GM19467 (cell line): ENCODE data around the gene KCNE4.

Experiments
- ATAC-seq: cut with Tn5 transposase; IDR thresholded peaks from one replicate; pipeline ENCODE4 v1.9.1; 2021; ENCODE audit warnings: mild to moderate bottlenecking, moderate library complexity; ENCODE audit not compliant: unreplicated experiment

Gene KCNE4

GRCh38 chr2:223040527-223040926 lies 11.5 kb upstream of the KCNE4 start:
- no peak for ATAC-seq

GRCh38 chr2:223041527-223042109 lies 10.4 kb upstream of the KCNE4 start:
- ATAC-seq = no peak

- ATAC-seq = no peak
Observed at GRCh38 chr2:223042284-223042683, 9.7 kb upstream of the KCNE4 start.

GRCh38 chr2:223042704-223043118 lies 9.3 kb upstream of the KCNE4 start:
- no peak for ATAC-seq

GRCh38 chr2:223043164-223043941 lies 8.6 kb upstream of the KCNE4 start:
- ATAC-seq = no peak

- ATAC-seq = no peak
Observed at GRCh38 chr2:223044092-223044836, 7.7 kb upstream of the KCNE4 start.

- ATAC-seq = no peak
Observed at GRCh38 chr2:223044916-223045700, 6.9 kb upstream of the KCNE4 start.

GRCh38 chr2:223046470-223047040 lies 5.4 kb upstream of the KCNE4 start:
- ATAC-seq = no peak

- no peak for ATAC-seq
Observed at GRCh38 chr2:223047260-223047761, 4.7 kb upstream of the KCNE4 start.

- peak; percentile 61 for ATAC-seq
Observed at GRCh38 chr2:223048519-223048918, 3.5 kb upstream of the KCNE4 start.

- ATAC-seq = no peak
Observed at GRCh38 chr2:223049356-223049755, 2.6 kb upstream of the KCNE4 start.

- no peak for ATAC-seq
Observed at GRCh38 chr2:223050188-223050587, 1.8 kb upstream of the KCNE4 start.

- no peak for ATAC-seq
Observed at GRCh38 chr2:223050900-223051504, 988 bp upstream of the KCNE4 start.

- ATAC-seq = no peak
Observed at GRCh38 chr2:223052548-223053483, 826 bp downstream of the KCNE4 start.

- no peak for ATAC-seq
Observed at GRCh38 chr2:223053484-223054192, 1.6 kb downstream of the KCNE4 start.

- ATAC-seq = no peak
Observed at GRCh38 chr2:223054193-223054781, 2.3 kb downstream of the KCNE4 start.

- ATAC-seq = no peak
Observed at GRCh38 chr2:223055140-223055539, 3.1 kb downstream of the KCNE4 start.

GRCh38 chr2:223055836-223056235 lies 3.8 kb downstream of the KCNE4 start:
- ATAC-seq = no peak
